Measurements from ENCODE around the gene NMB.

GRCh38 chr15:84658080-84658787 lies at the start of gene NMB:
- TF ChIP-seq POLR2A (IDR thresholded peaks at IDR 0.05): no peak
- TF ChIP-seq CTCF (IDR thresholded peaks at IDR 0.05): peak; percentile 34 to 59 (median 42)
- no peak for TF ChIP-seq POLR2AphosphoS5 (IDR thresholded peaks at IDR 0.05)

Measured in breast epithelium (tissue), 3 donors.